PC-9 (cell line): ENCODE results near the gene FAM241B.

ENCODE experiments used
- CTCF ChIP-seq: fragments of 200-600 bp; sonication (generic); conservative IDR thresholded peaks from 2 replicates; pipeline ENCODE4 v1.6.1; 2017; ENCODE audit warnings: mixed run types, antibody characterized with exemption, mild to moderate bottlenecking, moderate library complexity
- EZH2 ChIP-seq: fragments of 200-600 bp; sonication (generic); IDR thresholded peaks from 2 replicates; pipeline ENCODE4 v1.8.0; 2017; ENCODE audit warnings: antibody characterized with exemption, low read depth

- TF ChIP-seq EZH2 (no peak), CTCF (no peak)
Observed at GRCh38 chr10:69665474-69666320, 35.6 kb downstream of the FAM241B start.
